GM19023 (cell line): Measurements from ENCODE around the gene HIC1.

ENCODE experiments used
- ATAC-seq: cut with Tn5 transposase; IDR thresholded peaks from one replicate; pipeline ENCODE4 v1.9.1; 2021; ENCODE audit warnings: mild to moderate bottlenecking, moderate library complexity; ENCODE audit not compliant: unreplicated experiment

Gene HIC1

DNA sequence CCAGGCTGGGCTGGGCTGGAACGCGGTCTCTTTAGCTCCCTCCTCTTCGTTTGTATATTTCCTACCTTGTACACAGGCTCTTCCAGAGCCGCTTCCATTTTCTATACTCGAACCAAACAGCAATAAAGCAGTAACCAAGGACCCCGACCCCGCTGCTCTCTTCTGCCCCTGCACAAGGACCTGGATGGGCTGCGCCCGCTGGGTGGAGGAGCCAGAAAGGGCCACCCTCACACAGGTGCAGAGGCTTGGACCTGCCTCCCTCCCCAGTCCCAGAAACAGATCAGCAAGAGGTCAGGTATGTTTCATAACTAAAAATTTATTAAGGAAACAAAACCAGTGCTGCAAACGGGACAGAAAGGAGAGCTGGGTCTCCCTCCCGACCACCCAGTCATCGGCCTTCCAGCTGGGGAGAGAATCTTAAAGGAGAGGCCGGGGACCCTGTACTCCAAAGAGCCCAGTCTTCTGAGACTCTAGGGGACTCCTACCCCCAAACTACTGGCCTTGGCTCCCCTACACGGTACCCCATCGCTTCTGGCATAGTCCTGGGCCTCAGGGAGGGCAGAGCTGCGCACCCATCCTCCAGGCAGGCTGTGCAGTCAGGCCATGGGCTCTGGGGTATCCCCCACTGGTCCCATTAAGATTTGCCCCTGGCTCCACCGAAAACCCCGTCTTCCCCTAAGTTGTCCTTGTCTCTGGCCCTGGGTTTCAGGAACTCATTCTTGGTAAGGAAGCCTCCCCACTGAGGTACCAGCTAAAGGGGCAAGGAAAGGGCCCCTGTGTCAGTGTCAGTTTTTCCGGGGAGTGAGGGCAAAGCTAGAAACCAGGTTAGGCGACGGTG, 4.9 kb downstream of the HIC1 start:
- no peak for ATAC-seq

DNA sequence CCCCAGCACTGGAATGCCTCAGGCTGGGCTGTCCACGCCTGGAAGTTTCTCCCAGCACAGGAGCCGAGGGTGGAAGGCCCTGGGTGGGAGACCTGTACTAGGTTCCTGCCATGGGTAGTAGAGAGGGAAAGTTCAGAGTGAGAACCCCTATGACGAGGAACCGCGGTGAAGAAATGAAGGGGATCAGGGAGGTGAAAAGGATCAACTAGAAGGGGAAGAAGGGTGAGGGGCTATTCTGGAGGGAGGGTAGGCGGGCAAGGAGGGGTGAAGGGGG, 5.4 kb downstream of the HIC1 start:
- ATAC-seq: no peak

DNA sequence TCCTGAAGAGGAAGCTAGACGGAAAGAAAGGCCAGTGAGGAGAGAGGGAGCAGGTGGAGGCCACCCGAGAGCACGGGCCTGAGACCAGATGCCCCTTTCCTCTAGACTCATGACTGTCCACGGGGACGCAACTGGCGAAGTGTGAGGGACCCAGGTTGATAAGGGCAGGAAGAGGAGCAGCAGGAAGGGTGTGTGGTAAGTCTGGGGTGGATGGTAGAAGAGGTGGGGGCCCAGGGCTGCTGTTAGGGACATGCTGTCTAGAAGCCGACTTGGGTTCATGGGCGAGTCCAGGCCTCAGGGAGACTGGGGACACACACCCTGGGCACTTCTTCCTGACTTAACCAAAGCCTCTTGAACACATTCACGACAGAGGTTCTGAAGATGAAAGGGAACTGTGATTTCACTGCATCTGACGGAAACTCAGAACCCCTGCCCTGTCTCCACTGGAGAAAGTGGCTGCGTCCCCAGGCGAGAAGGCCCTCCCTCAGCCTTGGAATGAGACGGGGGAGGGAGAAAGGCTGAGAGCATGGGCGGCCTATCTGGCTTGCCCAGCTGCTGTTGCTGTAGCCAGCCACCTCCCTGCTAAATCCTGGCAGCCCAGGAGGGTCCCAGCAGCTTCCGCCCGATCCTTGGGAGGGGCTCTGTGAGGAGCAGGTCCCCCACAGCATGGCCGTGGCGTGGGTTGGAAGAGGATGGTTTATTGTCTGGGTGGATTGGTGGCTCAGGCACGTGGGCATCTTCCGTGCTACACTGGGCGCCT, 6.0 kb downstream of the HIC1 start:
- no peak for ATAC-seq

DNA sequence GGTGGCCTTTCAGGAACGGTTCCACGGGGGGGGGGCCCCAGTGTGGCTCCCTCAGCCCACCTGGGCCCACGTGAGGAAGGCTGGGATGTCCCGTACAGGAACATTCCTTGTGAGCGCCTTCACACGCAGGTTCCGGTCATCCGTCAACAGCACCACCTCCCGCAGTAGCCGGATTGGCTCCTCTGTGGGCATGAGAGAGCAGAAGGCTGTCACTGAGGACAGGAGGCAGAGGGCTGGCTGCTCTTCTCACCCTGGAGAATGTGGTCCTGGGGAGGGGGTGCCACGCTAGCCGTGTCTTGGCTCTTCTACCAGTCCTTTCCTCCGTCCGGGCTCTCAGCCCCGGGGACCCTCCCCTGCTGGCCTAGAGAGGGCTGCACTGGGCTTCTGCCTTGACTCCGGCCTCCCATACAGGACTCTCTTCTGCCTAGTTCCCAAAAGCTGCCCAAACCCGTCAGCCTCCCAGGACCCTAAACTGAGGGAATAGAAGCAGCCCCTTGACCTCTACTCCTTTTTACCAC, 6.6 kb downstream of the HIC1 start:
- no peak for ATAC-seq

DNA sequence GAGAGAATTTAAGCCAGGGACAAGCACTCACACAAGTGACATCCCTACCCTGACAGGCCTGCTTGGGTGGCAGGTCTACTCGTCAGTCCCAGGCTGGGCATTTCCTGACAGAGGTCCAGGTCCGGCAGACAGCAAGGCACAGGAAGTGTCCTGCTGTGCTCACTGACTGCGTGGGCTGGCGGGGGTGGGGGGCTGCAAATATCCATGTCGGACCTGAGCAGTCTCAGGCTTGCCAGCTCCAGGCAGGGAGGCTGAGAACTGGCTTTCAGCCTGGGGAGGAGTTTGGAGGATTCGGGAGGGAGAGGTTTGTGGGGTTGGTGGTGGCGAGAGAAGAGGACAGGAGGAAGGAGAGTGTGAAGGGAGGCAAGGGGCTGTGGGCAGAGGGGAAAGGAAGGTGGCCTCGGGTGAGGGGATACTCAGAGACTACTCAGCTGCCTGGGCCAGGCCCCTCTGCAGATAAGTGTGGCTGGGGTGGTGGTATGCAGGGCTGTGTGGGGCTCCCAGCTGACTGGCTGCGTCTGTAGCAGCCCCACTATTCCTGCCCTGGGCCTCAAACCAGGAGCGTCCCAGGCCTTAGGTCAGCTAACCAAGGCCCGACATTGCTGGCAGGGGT, 7.8 kb downstream of the HIC1 start:
- no peak for ATAC-seq

DNA sequence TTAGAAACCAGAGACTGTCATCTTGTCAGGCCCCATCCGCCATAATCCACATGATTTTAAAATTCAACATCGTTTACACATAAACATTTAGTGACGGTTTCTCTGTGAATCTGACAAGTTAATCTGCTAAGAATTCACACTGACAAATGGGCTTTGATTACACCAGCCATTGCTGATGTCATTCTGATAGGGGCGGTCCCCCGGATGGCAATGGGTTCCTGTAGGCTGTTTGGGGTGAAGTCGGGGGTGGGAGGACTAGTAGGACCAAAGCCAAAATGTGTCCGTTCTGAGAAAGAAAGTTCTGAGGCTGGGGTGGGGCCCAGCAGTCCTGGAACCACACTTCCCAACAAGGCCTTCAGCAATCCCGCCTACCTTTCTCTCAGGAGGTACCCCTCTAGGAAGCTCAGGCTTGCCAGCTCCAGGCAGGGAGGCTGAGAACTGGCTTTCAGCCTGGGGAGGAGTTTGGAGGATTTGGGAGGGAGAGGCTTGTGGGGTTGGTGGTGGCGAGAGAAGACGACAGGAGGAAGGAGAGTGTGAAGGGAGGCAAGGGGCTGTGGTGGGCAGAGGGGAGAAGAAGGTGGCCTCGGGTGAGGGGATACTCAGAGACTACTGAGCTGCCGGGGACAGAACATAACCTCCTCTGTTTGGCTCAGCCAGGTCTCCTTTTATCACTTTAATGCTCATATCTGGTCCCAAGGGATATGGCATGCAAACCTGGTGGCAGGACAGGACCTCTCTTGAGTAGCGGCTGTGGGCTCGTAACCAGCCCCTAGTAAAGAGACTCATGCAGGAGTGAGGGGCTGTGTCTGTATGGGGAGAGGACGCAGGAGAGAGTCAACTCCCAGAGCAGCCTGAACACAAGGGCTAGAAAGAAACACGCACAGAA, 8.6 kb downstream of the HIC1 start:
- ATAC-seq: no peak

DNA sequence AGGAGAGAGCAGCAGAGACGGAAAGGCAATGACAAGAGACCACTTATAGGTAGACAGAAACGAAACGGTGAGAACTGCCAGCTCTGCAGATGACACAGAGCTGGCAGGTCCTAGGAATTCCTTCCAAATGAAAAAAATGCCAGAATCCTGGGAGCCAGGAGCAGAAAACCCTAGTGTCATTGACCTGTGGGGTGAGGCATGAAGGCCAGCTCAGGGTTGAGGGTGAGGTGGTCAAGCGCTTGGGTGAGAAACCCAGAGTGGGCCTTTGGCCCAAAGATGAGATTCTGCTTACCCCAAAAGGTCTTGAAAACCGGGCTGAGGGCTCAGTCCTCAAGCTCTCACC, 9.2 kb downstream of the HIC1 start:
- ATAC-seq: no peak

DNA sequence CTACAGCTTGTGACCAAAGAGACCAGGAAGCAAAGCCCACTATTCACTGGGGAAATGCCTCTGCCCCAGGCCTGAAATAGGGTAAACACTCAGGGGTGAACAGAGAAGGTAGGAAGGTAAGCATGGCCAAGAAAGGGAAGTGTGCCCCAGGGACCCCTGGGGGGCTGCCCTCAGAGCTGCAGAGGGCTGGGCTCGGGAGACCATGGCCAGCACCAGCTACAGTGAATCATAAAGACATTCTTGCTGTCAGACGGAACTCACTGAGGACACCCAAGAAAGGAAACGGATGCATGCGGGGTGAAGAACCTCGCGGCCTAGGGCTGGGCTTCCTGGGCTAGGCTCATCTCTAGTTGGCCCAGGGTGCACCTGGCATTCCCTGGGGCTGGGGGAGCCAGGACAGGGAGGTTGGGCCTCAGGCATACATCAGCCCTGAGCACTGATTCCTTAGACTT, 9.6 kb downstream of the HIC1 start:
- no peak for ATAC-seq

DNA sequence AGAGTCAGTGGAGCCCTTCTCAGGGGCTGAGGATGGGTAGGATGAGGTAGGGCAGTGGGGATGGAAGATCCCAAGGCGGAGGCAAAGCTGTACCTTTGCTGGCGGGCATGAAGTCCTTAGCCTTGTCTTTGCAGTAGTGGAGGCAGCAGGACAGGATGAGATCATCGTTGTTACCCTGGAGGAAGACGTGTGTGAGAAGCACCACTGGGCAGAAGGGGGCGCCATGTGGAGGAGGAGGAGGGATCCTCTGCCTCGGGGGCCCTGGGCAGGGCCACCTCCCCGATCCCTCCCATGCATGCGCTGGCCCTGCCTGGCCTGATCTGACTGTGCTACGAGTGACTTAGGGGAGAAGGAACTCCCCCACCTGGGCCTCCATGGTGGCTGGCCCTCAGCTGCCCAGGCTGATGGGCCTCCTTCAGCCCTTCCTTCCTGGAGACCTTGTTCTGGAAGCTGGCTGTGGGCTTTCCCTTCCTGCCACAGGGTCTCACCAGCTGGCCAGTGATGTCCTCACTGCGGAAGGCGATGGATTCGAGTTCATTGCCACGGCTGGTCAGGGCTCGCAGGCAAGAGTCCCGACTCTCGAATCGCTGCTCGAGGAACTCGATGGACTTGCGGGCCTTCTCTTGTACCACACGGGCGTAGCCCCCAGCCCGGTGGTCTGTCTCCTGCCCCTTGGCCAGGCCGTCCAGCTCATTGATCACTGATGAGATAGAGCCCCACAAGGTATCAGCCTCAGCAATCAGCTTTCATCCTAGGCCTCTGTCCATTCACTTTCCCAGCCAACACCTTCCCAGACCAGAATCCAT, 10.3 kb downstream of the HIC1 start:
- no peak for ATAC-seq

DNA sequence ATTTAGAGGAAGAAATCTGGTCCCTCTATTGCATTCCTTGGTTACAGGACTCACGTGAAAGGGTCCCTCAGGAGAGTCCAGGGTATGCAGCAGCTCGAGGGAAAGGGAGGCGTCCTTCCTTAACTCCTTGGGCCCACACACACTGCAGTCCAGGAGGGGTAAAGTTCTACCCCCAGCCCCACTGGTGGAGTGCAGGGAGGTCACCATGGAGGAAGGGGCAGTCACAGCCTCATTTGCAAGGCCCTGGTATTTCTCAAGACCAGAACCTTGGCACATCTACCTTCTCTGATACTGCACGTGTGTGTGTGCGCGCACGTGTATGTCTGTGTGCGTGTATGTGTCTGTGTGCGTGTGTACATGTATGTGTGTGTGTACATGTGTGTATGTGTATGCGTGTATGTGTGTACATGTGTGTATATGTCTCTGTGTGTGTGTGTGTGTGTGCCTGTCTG, 11.1 kb downstream of the HIC1 start:
- ATAC-seq: no peak

DNA sequence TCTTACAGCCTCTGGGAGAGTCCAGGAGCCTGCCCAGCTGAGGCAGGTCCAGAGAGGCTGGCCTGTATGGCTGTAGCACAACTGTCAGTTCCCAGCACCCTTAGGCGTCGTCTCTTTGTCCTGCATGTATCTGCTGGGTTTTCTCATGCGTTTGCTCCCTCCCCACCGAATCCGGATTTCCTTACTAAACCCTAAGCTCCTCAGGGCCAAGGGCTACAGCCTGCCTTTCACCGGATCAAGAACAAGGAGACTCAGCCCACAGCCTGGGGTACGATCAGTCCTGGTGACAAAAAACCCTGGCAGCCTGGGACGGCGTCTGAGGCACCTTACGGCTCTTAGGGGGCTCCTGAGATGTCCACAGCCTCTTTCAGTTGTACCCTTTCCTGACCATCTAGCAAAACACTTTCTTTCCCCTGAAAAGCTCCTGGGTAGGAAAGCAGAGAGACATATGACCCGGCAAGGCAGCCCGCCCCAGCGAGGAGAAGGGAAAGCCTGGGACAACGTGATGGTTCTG, 12.2 kb downstream of the HIC1 start:
- ATAC-seq: no peak

DNA sequence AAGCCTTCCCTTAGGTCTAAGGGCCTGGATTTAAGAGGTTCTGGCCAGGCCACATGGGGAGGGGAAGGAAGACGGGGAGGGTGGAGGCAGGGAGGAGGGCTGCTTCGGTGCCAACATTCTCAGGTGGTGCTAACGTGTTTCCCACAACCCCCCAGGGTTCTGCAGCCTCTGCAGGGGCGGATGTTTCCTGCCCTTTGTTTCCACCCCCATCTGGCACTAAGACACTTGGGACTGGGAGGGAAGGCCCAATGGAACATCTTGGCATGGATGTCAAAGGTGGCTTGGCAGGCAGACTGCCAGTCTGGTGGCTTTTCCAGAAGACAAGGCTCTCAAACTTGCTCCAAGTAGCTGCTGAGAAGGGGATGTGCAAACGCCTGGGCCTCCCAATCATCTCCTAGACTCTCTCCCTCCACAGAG, 12.7 kb downstream of the HIC1 start:
- no peak for ATAC-seq

DNA sequence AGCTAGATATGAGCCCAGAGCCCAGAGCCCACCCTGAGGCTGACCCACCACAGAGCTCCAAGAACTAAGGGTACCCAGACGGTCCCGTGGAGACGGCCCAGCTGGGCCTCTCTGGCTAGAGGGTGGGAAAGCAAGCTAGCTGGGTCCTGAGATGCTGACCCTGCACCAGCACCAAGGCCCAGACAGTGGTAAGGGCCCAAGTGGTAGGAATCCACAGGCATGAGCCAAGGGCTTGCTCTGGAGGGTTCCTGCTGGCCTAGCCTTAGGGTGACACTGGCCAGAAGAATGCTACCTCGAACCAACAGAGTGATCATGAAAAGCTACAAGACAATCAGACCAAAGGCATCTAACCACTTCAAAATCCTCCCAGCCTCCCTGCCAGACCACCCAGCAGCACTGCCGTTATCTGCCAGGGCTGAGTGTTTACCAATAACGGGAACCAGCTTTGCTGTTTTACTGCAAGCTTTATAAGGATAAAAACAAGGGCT, 13.2 kb downstream of the HIC1 start:
- no peak for ATAC-seq

DNA sequence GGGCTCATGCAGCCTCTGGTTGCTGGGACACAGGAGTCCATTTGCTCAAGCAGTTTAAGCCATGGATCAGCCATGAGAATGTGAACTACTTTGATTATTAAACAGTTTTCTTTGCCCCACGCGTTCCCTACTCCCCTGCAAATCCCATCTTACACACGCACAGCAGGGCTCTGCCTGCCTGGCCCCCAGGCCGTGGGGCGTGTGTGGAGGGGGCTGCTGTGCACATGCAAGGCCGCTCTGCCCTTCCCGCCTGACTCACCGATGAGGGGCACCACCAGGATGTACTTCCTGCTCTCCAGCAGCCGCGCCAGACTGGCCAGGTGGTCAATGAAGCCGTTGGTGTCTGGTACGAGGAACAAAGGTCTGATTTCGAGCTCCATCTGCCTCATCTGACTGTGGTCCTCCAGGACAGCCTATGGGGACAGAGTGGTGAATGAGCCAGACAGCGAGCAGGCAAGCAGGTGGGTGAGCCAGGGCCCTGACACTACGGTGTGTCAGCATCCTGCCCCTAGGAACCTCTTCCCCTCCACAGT, 13.7 kb downstream of the HIC1 start:
- no peak for ATAC-seq

DNA sequence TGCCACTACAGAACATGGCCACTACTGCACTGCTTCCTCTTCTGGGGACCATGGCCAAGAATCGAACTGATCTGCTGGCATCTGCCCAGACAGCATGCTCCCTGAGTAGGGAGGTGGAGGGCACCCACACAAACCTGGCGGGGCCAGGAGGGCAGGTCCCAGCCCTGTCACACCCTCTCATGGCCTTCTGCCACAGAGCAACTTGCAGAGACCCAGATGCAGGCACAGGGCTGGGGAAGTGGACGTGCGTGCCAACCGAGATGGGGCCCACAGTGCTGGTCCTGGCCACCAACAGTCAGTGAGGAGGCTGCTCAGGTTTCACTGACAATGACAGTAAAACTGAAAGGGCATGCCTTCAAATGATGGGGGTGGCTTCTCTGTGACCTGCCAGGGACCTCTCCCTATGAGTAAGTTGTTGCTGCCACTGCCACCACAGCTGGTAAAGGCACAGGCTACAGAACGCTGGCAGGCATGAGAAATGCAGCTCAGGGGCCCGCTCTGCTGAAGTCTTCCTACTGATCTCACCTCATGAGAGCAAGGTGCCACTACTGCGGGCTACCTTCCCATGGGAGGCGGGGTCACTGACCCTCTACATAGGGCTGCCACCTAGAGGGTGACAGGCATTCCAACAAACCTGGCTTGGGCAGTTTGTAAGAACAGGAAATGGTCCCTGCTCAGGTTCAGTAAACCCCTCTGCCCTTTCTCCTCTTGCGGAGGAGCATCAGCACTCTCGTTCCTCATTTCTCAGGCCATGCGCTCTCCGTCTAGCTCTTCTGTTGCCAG, 15.5 kb downstream of the HIC1 start:
- ATAC-seq: peak; percentile 80

DNA sequence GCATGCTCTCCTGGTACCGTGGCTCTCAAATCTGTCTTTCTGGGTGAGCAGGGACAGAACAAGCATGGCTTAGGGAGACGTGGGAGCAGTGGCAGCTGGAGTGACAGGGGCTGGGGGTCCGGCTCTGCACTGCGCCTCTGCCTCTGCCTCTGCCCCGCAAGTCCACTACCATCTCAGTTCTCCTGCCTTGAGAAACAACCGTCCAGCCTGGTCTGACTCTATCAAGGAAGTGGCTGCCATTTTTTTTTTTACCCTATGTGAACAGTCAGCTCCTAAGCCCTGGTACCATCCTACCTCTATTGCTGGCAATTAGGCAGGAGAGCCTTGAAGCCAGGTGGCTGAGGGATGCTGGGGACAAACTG, 16.1 kb downstream of the HIC1 start:
- ATAC-seq: no peak

DNA sequence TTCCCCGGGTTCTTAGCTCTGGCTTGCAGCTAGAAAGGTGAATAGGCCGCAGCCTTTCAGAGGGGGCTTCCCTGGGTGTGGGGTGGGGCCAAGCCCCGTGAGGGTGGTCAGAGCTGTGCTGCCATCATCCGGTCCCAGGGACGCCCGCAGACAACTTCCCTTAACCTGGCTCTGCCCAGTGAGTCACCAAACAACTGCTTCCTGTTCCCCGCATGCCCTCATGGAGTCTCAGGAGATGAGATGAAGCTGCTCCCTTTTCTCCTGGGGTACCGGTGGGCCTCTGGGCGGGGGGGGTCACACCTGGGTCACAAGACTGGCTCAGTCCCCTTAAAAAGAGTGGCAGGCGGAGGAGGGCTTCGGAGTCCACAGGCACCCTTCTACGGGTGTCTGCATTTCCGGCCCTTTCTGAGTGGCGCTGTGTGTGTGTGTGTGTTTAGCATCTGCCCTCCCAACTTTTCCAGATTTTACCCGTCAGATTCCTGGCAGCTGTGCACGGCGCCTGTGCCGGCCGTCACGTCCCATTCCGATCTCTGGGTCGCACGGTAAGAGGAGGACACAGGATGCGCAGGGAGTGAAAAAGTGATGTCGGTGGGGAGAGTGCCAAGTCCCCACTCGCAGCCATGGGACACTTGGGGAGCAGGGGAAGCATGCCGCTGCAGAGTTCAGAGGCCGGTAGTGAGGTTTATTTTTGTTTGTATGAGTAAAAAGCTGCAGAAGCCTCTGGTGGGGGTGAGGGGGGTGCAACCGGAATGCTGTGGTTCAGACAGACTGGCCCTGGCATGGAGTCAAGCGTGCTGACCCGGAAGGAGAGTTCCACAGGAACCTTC, 16.8 kb downstream of the HIC1 start:
- no peak for ATAC-seq

DNA sequence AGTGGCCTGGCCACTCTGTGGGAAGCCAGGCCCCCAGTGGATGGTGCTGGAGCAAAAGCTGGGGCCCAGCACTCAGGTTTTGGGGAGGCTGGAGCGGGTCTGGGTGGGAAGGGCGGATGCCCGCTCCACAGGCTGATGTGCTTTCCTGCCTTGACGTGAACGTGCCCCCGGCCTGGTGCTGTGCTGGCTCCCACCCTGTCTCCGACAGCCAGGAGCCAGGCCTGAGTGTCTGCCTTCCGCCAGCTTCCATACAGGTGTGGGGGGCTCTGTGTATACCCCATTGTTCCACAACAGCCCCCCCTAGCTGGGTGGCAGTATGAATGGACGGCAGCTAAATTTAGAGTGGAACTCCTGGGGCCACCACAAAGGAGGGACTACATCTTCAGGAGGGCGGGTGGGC, 20.0 kb downstream of the HIC1 start:
- ATAC-seq: no peak
